Kasumi-1 (cell line): Measurements from ENCODE around the gene PTGFRN.
"Not testable (repeated sequence)": the region's sequence is repeated elsewhere in the genome, so short reads cannot be mapped to it uniquely, and the experiment has no call there.

Experiments
- DNase-seq, 2 experiments: peaks; one replicate each; lab custom pipeline; 2025; lab: John Stamatoyannopoulos, UW

The PTGFRN gene

GRCh38 chr1:116909512-116910378 lies at the start of gene PTGFRN:
TSS of gene PTGFRN (plus strand) at chr1:116909916. CDS start at chr1:116910204, 288 bp downstream.
- DNase-seq, result peak in 1 of 2 experiments; percentile 42

- not testable (repeated sequence) for DNase-seq
Measured at GRCh38 chr1:116860167-116860566, 49.5 kb upstream of the PTGFRN start.

DNA sequence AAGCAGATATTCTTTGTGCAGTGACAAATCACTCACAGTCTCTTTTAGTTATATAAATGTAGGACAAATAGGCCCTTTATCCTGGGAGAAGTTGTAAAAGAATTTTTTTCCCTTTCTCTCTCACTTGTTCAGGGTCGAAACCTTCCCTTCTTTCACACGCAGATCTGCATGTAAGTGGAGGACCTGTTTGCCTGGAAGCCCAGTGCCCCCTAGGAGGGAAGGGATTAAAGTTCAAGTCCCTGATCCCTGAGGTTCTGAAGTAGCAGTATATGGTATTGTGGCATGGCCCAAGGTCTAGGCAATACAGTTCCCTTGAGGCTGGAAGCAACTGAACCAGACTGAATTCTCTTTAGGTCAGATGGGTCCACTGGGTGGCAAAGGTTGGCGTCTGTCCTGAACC lies 48.6 kb upstream of the PTGFRN start:
- no peak for DNase-seq

DNA sequence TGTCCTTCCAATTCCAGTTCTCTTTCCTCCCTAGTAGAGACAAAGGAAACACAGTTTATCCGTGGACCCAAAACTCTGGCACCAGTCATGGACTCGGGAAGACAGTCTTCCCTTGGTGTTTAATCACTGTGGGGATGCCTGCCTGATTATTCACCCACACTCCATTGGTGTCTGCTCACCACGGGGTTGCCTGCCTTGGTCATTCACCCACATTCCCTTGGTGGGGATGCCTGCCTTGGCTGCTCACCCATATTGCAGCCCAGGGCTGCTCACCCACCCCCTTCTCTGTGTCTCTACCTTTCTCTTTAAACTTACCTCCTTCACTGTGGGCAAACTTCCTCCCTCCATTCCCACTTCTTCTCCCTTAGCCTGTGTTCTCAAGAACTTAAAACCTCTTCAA lies 46.7 kb upstream of the PTGFRN start:
- DNase-seq, result not testable (repeated sequence)

GRCh38 chr1:116866478-116866877 lies 43.2 kb upstream of the PTGFRN start:
- DNase-seq, result not testable (repeated sequence)

DNA sequence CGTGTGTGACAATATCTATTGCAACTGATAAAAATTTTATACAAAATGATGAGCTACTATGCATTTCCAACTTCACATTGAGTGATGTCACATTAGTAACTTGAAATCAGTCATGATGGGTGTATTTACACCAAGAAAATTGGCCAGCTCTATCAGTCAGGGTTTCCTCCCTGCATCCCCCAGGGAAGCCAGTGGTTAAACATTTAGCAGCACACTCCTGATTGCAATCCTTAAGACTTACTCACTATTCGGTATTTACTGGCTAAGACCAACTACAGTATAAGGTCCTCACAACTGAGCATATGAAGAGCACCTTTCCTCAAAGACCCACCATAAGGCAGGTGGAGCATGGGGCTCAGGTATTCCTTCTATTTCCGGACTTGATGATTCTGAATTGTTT lies 41.3 kb upstream of the PTGFRN start:
- DNase-seq, result no peak

DNA sequence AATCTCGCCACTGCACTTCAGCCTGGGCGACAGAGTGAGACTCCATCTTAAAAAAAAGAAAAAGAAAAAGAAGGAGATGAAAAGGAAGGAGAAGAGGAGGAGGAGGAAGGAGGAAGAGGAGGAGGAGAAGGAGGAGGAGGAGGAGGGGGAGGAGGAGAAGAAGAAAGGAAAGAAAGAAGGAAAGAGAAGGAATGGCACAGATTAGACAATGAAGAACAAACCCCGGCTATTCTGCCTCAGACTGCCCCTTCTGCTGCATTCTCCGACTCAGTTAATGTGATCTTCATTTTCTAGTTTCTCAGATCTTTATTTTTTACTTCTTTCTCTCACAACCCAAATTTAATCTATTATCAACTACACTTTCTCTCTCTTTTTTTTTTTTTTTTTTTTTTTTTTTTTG lies 40.1 kb upstream of the PTGFRN start:
- no peak for DNase-seq

DNA sequence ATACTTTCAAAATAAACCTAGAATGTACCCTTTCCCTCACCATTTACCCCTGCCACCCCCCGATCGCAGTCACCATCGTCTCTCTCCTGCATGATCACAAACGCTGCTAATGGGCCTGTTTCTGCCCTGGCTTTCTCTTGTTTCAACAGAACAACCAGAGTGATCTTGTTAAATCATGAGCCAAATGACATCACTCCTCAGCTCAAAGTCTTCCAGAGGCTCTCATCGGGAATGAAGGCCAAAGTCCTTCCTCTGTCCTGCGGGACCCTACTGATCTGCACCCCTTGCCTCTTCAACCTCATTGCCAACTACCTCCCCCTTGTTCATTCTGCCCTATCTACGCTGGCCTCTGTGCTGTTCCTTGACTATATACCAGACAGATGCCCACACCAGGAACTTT lies 39.4 kb upstream of the PTGFRN start:
- DNase-seq, result no peak

- no peak for DNase-seq
Measured at GRCh38 chr1:116871779-116872146, 38.0 kb upstream of the PTGFRN start.

- DNase-seq, result no peak
Measured at GRCh38 chr1:116873680-116874271, 35.9 kb upstream of the PTGFRN start.

DNA sequence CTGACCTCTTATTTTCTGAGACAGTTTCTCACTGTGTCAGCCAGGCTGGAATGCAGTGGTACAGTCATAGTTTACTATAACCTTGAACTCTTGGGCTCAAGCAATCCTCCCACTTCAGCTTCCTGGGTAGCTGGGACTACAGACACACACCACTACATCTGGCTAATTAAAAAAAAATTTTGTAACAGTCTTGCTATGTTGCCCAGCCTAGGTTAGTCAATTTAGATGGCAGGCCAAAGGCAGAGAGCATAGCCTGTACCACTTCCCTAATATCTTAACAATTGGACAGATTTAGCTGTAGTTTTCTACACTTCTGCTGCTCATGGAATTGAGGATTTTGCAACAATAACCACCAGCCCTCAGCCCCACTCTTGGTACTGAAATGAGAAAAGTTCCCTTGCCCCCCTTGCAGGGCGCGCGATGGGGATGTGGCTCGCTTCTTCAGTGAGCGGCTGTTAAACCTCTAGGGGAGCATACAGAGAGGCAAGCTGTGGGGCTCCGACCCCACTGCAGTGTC lies 34.9 kb upstream of the PTGFRN start:
- DNase-seq, result no peak

DNA sequence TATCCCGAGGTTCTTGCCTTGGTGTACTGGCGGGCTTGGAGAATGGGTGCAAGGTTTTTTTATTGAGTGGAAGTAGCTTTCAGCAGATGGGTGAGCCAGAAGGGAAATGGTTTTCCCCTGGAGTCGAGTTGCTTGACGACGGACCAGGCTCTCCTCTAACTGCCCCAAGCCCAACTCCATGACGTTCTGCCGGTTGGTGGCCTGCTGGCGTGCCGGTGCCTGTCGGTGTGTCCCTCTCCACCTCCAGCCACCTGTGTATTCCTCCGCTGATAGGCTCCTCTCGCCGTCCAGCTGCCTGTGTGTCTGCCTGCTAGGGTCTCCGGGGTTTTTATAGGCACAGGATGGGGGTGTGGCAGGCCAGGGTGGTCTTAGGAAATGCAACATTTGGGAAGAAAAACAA lies 34.3 kb upstream of the PTGFRN start:
- no peak for DNase-seq

GRCh38 chr1:116875946-116876345 lies 33.8 kb upstream of the PTGFRN start:
- not testable (repeated sequence) for DNase-seq

GRCh38 chr1:116877141-116877818 lies 32.4 kb upstream of the PTGFRN start:
- no peak for DNase-seq

DNA sequence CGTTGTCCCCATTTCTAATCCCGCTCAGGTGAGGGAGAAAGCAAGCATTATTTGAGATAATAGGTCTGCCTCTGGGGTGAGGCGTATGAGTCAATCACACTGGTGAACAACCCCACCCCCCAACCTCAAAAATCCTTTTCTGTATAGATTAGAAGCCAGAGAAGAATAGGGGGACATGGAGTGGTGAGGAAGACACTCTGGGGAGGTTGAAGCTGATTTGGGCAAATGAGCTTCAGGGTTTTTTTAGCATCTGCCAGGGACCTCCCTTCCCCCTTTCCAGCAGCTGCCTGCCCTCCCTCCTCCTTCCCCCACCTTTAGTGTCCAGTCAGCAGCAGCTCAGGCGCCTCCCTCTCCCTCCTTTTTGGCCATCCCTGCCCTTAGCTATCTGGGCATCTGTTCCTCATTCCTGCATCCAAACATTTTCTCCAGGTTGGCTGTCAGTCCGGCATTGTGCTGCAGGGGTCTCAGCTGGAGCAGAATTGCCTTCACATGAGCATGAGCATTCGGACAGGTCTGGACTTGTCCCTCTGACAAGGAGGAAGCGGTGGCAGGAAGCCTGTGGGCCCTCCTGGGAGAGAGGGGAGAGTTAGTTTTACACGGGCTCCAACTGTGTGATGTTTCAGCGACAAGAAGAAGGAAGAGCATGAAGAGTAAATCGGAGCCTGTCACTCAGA lies 30.8 kb upstream of the PTGFRN start:
- DNase-seq, result peak in 1 of 2 experiments; percentile 6

GRCh38 chr1:116879478-116880133 lies 30.1 kb upstream of the PTGFRN start:
- DNase-seq, result no peak

DNA sequence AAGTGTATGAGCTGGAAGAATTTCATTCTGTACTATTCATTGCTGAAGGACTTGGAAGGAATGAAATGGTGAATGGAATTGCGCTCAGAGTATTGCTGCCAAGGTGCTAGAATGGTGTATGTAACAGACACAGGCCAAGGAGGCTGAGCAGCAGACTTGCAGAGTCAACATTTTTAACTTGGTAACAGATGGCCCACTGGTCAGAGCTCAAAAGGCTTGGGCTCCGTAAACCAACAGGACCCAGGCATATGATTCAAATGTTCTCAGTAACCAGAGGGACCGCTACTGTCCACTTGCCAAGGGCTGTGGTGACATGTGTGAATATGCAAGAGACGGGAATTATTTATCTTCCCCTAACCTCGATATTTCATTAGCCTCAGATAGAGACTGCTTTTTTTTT lies 28.8 kb upstream of the PTGFRN start:
- DNase-seq, result no peak

- peak in 1 of 2 experiments; percentile 13 for DNase-seq
Measured at GRCh38 chr1:116881879-116882520, 27.7 kb upstream of the PTGFRN start.

DNA sequence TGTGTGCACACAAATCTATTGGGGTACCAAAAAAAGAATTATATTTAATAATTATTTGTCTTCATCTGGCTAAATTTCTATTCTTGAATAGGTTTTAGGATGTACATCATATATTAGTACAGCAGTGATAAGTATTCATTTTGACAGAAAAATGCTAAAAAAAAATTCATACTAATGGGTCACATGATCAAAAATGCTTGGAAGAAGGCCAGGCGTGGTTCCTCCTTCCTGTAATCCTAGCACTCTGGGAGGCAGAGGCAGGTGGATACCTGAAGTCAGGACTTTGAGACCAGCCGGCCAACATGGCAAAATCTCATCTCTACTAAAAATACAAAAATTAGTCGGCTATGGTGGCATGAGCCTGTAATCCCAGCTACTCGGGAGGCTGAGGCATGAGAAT lies 26.9 kb upstream of the PTGFRN start:
- no peak for DNase-seq

DNA sequence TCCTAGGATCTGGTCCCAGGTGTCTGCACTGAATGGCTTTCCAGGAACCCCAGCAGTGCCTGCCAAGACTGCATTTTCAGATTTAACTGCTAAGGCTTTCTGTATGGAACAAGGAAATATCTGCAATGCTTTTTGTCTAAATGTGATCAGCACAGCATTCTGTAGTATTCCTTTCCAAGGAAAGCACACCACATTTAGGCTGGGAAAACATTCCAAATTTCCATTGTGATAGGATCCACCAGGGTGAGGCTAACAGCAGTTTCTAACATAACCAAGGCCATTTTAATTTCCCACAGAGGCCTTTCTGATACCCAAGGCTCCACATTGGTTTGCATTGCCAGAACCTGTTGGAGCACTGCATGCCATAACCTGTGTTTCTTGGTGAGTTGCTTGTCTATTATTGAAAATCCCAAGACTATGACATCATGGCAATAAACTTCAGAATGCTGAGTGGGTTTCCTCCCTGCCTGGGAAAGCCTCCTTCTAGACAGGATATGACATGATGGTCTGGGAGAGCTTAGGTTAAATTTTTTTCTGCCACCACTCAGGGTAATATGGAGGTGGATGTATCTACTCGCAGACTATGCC lies 23.3 kb upstream of the PTGFRN start:
- no peak for DNase-seq

GRCh38 chr1:116887212-116887611 lies 22.5 kb upstream of the PTGFRN start:
- DNase-seq, result no peak
